Prostate gland (tissue), 2 donors: Measurements from ENCODE around the gene ACSF3. TPM values are rescaled to one million over a fixed set of nuclear protein-coding genes. Genes with fewer than 3 reads are reported as not detected.

Experiments
- DNase-seq: peaks from one replicate; pipeline ENCODE4 v3.0.0-alpha.2; 2019; ENCODE audit warnings: low spot score
- H3K27ac ChIP-seq, 2 donors: fragments of 200-600 bp; sonication (generic); 2 replicates each; pipeline ENCODE4 v1.5.1; 2017 to 2019
- H3K27me3 ChIP-seq: fragments of 200-600 bp; sonication (generic); replicated peaks from 2 replicates; pipeline ENCODE4 v1.5.1; 2019; ENCODE audit not compliant: insufficient read depth
- H3K36me3 ChIP-seq, 2 donors: fragments of 200-600 bp; sonication (generic); 1 replicate in 1 of 2; 2 replicates in 1 of 2; pipeline versions ENCODE4 v1.5.1 to v1.8.1; 2017 to 2019
- H3K4me1 ChIP-seq: fragments of 200-600 bp; sonication (generic); replicated peaks from 2 replicates; pipeline ENCODE4 v1.5.1; 2019
- H3K4me3 ChIP-seq, 2 donors: fragments of 200-600 bp; sonication (generic); 2 replicates each; pipeline ENCODE4 v1.5.1; 2017 to 2019
- H3K9me3 ChIP-seq: fragments of 200-600 bp; sonication (generic); 2 replicates; pipeline ENCODE4 v1.5.1; 2017
- POLR2A ChIP-seq: fragments of 450-650 bp; IDR thresholded peaks from one replicate; pipeline ENCODE4 v1.6.1; 2016; ENCODE audit warnings: antibody characterized with exemption, mild to moderate bottlenecking
- POLR2AphosphoS5 ChIP-seq: sonication (generic); formaldehyde crosslinking; IDR thresholded peaks from one replicate; pipeline ENCODE4 v1.6.1; 2017; ENCODE audit warnings: antibody characterized with exemption
- WGBS: methylation state at CpG from one replicate; pipeline ENCODE4 v1.1.5; 2018; 5-methylcytosine and 5-hydroxymethylcytosine counted together
- intact Hi-C: fragments of 100-400 bp; cut with DNase I; formaldehyde crosslinking; loops from one replicate; pipeline ENCODE4 v1.14.2; 2022
- total RNA-seq, 2 donors: library from RNA; depleted of rRNA; stranded (reverse); fragments of >200 nt; gene quantifications; one replicate each; pipeline ENCODE4 v1.1.0, GENCODE V29; 2016
- TF ChIP-seq, protein P1 (sequence below), 4 experiments: fragments of 200-600 bp in 2 of 4; fragments of 450-650 bp in 2 of 4; sonication (generic) in 2 of 4; IDR thresholded peaks; 1 replicate in 3 of 4; 2 replicates in 1 of 4; pipeline ENCODE4 v1.5.1; 2016 to 2019; ENCODE audit warnings: antibody characterized with exemption in 4 of 4, mild to moderate bottlenecking in 2 of 4, moderate library complexity in 2 of 4

The ACSF3 gene
- total RNA-seq, 2 donors from 2014 or later = 42.1 to 80.5 TPM

DNA sequence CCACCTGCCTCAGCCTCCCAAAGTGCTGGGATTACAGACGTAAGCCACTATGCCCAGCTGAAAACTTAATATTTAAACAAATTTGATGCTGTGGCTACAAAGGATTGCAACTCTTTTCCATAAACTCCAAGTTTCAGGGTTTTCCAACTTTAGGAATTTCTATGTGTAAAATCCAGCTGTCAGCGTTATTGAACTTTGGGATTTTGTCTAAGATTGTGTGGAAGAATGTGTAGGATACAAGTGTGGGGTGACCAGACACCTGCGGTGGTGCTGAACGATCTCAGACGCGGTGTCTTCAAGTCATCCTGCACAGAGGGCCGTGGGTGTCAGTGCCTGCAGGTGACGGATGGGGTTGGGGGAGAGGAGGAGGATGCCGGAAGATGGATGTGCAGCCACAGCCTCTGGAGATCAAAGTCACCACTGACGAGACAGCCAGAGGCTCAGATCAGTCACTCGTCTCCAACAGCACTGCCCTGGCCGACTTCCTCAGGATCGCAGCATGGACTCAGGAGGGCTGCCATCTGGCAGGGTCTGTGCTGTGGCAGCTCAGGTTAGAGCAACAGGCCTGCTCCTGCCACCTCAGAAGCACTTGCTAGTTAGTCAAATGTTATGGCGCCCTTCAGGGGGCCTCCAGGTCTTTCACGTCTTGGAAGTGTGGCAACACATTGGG is 13.0 kb downstream of the ACSF3 start:
- 78% methylated on average over 15 of the region's 15 CpGs for WGBS
- no peak overlapping the region for H3K4me3 ChIP-seq
- peaks cover 11 to 20% of the 10 kb centered on the region in 2 donors for H3K36me3 ChIP-seq
- intact Hi-C loops = no loop called here
- H3K9me3 ChIP-seq = no peaks in the 10 kb centered on the region
- no peak for DNase-seq
- no peak overlapping the region for H3K27ac ChIP-seq
- H3K27me3 ChIP-seq = no peaks in the 10 kb centered on the region
- TF ChIP-seq, protein P1, sequence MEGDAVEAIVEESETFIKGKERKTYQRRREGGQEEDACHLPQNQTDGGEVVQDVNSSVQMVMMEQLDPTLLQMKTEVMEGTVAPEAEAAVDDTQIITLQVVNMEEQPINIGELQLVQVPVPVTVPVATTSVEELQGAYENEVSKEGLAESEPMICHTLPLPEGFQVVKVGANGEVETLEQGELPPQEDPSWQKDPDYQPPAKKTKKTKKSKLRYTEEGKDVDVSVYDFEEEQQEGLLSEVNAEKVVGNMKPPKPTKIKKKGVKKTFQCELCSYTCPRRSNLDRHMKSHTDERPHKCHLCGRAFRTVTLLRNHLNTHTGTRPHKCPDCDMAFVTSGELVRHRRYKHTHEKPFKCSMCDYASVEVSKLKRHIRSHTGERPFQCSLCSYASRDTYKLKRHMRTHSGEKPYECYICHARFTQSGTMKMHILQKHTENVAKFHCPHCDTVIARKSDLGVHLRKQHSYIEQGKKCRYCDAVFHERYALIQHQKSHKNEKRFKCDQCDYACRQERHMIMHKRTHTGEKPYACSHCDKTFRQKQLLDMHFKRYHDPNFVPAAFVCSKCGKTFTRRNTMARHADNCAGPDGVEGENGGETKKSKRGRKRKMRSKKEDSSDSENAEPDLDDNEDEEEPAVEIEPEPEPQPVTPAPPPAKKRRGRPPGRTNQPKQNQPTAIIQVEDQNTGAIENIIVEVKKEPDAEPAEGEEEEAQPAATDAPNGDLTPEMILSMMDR (IDR thresholded peaks at IDR 0.05) = no peak
- TF ChIP-seq POLR2AphosphoS5 (no peak), POLR2A (no peak)
- no peaks in the 10 kb centered on the region for H3K4me1 ChIP-seq

DNA sequence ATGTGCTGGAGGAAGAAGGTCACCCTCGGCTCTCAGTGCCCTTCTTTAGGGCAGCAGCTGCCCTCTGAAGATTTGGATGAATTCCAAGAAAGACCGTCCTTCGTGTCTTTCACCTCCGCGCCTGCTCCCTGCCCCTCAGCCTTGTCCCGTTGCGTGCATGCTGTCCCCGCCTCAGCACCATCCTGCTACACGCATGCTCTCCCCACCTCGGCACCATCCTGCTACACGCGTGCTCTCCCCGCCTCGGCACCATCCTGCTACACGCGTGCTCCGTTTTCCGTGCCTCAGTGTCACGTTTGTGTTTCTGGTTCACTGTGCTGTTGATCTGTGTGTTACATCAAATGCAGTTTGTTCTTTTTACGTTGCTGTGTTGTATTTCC is 13.5 kb downstream of the ACSF3 start:
- intact Hi-C loops = no loop called here
- H3K36me3 ChIP-seq = peaks cover 6 to 20% of the 10 kb centered on the region in 2 donors
- no peaks in the 10 kb centered on the region for H3K27me3 ChIP-seq
- H3K4me1 ChIP-seq = no peaks in the 10 kb centered on the region
- TF ChIP-seq POLR2A (no peak), POLR2AphosphoS5 (no peak)
- TF ChIP-seq, protein P1 (IDR thresholded peaks at IDR 0.05) = no peak
- H3K27ac ChIP-seq = no peak overlapping the region
- no peak for DNase-seq
- 94% methylated on average over 20 of the region's 20 CpGs for WGBS
- no peaks in the 10 kb centered on the region for H3K9me3 ChIP-seq
- H3K4me3 ChIP-seq = no peak overlapping the region

DNA sequence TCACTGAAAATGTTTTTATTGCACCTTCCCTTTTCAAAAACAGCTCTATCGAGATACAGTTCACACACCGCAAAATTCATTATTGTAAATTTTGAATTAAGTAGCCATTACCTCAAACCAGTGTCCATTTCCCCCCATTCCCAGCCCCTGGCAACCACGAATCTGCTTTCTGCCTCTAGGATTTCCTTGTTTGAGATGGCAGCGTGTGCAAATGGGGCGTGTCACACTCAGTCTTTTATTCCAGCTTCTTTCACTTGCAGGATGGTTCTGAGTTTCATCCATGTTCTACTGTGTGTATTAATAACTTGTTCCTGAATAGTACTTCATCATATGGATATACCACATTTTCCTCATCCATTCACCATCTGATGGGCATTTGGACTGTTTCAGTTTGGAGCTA is 14.8 kb downstream of the ACSF3 start:
- peak overlapping the region in 1 of 2 donors; percentile 33 for H3K27ac ChIP-seq
- H3K27me3 ChIP-seq = no peaks in the 10 kb centered on the region
- DNase-seq = no peak
- peaks cover 0 to 10% of the 10 kb centered on the region in 2 donors for H3K36me3 ChIP-seq
- H3K9me3 ChIP-seq = no peaks in the 10 kb centered on the region
- 73% methylated on average over 5 of the region's 5 CpGs for WGBS
- no peak for TF ChIP-seq POLR2A
- TF ChIP-seq POLR2AphosphoS5 = peak; percentile 4
- TF ChIP-seq, protein P1 (IDR thresholded peaks at IDR 0.05) = no peak
- H3K4me3 ChIP-seq = no peak overlapping the region
- H3K4me1 ChIP-seq = no peaks in the 10 kb centered on the region
- intact Hi-C loops = no loop called here

DNA sequence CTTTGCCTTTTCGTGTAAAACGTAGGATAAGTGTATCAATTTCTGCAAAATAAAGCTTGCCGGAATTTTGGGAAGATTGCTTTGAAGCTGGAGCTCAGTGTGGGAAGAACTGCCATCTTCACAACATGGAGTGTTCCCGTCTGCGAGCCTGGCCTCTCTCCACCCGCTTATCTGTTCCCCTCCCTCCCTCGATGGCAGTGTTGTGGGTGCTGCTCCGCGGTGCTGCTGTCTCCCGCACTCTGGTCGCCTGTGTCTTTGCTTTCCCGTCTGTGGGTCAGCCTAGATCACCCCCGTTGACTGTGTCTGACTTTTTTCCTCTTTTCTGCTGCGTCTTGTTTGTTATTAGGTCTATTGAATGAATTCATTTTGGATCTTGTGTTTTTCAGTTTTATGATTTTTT is 17.0 kb downstream of the ACSF3 start:
- no peaks in the 10 kb centered on the region for H3K36me3 ChIP-seq
- DNase-seq = no peak
- TF ChIP-seq POLR2AphosphoS5 = no peak
- TF ChIP-seq, protein P1 (IDR thresholded peaks at IDR 0.05) = no peak
- TF ChIP-seq POLR2A = no peak
- H3K27me3 ChIP-seq = no peaks in the 10 kb centered on the region
- no peaks in the 10 kb centered on the region for H3K4me1 ChIP-seq
- no peaks in the 10 kb centered on the region for H3K9me3 ChIP-seq
- 90% methylated on average over 14 of the region's 14 CpGs for WGBS
- no peak overlapping the region for H3K27ac ChIP-seq
- intact Hi-C loops = no loop called here
- no peak overlapping the region for H3K4me3 ChIP-seq

DNA sequence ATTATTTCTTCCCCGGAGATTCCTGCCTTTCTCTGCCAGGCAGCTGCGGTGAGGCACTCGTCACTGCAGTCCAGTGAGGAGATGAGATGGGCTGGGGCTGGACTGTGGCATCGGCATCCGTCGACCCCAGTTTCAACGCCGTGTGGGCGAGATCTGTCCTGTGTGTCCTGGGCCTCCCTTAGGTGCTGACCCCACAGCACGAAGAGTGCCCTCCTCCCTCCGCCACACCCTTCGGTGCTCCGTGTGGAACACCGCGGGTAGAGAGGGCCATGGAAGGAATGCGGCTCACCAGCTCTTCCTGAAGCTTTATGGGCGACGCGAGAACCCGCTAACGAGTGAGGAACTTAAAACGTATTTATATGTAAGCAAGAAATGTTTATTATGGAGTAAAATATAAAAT is 17.6 kb downstream of the ACSF3 start:
- no peaks in the 10 kb centered on the region for H3K9me3 ChIP-seq
- H3K4me3 ChIP-seq = no peak overlapping the region
- no peaks in the 10 kb centered on the region for H3K27me3 ChIP-seq
- no peaks in the 10 kb centered on the region for H3K4me1 ChIP-seq
- 94% methylated on average over 22 of the region's 22 CpGs for WGBS
- TF ChIP-seq, protein P1 (IDR thresholded peaks at IDR 0.05) = no peak
- no peak for TF ChIP-seq POLR2AphosphoS5
- no peaks in the 10 kb centered on the region for H3K36me3 ChIP-seq
- no peak for DNase-seq
- no peak overlapping the region for H3K27ac ChIP-seq
- intact Hi-C loops = no loop called here
